ENCODE results near the gene TAF6.

TAF6 gene

DNA sequence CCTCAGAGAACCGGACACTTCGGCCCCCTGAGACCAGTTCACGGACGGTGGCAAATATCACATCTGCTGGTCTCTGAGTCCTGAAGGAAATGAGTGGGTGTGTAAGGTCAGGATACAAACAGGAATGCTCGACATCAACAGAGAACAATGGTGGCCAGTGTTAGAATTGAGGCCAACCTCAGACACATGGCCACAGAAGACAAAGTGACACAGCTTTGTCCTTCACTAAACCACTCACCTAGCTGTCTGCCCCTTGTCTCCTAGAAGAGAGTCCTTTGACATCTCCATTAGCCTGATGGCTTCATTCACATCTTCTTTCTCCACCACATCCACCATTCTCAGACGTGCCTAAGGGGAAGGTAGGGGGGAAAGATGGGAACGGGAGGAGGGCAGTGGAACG is 26.1 kb downstream of the TAF6 start:
- peak; percentile 41 for DNase-seq (ENCODE audit: low spot score)

DNA sequence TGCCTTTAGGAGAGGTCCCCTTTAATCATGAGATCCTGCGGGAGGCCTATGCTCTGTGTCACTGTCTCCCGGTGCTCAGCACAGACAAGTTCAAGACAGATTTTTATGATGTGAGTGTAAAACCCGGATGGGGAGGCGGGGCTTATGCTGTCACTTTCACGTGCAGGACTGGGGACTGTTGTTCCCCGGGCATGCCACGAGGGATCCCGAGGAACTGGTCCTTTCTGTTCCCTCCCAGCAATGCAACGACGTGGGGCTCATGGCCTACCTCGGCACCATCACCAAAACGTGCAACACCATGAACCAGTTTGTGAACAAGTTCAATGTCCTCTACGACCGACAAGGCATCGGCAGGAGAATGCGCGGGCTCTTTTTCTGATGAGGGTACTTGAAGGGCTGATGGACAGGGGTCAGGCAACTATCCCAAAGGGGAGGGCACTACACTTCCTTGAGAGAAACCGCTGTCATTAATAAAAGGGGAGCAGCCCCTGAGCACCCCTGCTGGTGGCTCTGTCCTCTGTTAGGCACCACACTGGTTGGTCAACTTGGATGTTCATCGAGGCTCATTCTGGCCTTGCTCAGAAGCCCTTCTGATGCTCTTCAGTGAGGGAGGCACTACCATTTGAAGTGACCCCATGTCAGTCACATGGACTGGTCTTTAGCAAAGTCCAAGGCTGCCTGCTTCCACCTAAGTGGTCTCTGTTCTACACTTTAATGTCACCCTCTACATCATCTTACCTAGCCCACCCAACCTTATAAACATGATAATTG is 27.6 kb downstream of the TAF6 start:
- DNase-seq (ENCODE audit: low spot score), result peak; percentile 71

DNA sequence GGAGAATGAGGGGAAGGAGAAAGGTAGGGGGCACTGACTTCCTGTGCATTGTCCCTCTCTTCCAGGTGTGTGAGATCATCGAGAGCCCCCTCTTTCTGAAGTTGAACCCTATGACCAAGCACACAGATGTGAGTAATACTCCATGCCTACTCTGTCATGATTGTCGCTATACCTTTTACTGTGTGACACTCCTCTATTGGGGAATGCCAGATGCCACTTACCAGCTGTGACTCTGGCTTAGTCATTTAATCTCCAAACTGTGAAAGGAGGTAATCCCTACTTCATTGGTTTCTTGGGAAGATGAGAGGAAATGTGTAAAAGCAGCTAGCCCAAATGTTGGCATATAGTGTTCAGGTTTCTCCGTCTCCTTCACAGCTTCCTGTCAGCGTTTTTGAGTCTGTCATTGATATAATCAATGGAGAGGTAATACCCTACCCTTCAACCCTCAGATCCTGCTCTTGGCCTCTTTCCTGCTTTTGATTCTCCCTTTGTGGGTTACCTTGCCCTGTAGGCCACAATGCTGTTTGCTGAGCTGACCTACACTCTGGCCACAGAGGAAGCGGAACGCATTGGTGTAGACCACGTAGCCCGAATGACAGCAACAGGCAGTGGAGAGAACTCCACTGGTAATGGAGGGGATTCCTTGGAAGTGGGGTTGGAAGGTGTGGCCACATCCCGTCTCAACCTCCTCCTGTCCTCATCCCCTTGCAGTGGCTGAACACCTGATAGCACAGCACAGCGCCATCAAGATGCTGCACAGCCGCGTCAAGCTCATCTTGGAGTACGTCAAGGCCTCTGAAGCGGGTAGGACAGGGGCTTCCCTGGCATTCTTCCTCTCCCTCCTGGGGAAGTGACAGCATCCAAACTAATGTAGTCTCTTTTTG is 28.4 kb downstream of the TAF6 start:
- DNase-seq (ENCODE audit: low spot score), result peak; percentile 47

DNA sequence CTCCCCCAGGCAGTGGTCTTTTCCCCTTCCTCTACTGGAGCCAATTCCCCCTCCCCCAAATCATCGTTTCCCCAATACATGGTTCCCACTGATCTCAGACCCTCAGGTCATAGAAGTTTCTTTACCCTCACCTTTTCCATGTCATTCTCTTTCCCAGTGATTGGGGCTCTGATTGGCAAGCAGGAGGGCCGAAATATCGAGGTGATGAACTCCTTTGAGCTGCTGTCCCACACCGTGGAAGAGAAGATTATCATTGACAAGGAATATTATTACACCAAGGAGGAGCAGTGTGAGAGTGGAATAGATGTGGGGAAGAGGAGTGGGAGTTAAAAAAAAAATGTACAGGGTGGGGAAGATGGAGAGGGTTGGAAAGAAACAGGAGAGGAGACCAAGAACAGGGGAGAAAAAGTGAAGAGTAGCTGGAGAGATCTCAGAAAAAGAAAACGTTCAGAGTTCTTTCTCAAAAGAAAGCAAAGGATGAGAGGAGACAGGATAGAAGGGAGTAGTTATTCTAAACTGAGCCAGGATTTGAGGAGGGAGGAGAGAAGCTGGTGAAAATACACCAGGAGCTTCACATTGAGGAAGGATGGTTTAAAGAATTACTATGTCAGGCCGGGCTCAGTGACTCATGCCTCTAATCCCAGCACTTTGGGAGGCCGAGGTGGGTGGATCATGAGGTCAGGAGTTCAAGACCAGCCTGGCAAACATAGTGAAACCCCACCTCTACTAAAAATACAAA is 29.5 kb downstream of the TAF6 start:
- DNase-seq (ENCODE audit: low spot score), result peak; percentile 35

GRCh38 chr7:100088621-100089457 is 30.3 kb downstream of the TAF6 start, which contains the start of gene COPS6:
Gene COPS6, plus strand, starts transcription at chr7:100088969. Its CDS starts 22 bp downstream, at chr7:100088991.
- DNase-seq (ENCODE audit: low spot score), result peak; percentile 81

DNA sequence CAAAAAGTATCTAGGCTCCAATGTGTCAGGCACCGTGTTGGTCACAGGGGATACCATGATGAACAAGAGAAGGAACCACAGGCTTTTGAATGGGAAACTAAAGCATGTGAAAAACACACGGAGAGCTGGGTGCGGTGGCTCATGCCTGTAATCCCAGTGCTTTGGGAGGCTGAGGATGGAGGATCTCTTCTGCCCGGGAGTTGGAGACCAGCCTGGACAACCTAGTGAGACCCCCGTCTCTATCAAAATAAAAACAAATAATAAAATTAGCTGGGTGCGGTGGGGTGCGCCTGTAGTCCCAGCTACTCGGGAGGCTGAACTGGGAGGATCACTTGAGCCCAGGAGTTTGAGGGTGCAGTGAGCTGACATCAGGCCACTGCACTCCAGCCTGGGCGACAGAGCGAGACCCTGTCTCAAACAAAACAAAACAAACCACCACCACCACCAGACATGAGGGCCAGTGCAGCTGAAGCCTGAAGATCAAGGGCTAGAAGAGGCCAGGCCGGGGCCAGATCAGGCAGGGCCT is 31.0 kb downstream of the TAF6 start:
- DNase-seq (ENCODE audit: low spot score), result peak; percentile 75

DNA sequence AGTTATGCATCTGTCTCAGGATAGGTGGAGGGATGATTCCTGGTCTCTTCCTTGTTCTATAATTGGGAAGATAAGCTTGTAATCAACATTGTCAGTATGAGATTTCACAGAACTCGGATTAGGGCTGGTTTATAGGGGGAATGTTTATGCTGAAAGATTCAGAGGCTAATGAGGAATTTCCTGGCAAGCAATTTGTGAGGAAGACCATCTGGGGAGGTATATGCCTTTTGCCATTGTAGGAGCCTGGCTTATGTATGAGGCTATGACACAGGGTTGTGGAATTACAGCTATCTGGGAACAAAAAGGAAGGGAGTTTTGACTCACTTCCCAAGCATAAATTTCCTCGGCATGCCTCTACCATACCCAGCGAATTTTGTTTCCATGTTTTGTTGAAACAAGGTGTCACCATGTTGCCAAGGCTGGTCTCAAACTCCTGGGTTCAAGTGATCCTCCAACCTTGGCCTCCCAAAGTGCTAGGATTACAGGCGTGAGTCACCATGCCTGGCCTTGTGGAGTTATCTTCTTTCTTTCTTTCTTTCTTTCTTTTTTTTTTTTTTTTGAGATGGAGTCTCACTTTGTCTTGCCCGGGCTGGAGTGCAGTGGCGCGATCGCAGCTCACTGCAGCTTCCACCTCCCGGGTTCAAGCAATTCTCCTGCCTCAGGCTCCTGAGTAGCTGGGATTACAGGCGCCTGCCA is 32.0 kb downstream of the TAF6 start:
- DNase-seq (ENCODE audit: low spot score), result no peak

GRCh38 chr7:100085515-100085914 is 33.6 kb downstream of the TAF6 start:
- no peak for DNase-seq (ENCODE audit: low spot score)

DNA sequence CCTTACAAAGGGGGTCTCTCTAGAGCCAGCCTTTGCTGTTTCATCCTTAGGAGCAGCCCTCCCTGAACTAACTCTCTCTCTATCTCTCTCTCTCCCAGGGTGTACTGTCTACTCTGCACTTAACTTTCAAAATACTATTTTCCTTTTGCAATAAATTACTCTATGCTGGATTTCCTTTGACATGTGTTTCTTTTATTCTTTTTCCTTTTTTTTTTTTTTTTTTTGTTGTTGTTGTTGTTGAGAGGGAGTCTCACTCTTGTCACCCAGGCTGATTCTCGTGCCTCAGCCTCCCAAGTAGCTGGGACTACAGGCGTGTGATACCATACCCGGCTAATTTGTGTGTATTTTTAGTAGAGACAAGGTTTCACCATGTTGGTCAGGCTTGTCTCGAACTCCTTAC is 36.2 kb downstream of the TAF6 start:
- DNase-seq (ENCODE audit: low spot score), result no peak

DNA sequence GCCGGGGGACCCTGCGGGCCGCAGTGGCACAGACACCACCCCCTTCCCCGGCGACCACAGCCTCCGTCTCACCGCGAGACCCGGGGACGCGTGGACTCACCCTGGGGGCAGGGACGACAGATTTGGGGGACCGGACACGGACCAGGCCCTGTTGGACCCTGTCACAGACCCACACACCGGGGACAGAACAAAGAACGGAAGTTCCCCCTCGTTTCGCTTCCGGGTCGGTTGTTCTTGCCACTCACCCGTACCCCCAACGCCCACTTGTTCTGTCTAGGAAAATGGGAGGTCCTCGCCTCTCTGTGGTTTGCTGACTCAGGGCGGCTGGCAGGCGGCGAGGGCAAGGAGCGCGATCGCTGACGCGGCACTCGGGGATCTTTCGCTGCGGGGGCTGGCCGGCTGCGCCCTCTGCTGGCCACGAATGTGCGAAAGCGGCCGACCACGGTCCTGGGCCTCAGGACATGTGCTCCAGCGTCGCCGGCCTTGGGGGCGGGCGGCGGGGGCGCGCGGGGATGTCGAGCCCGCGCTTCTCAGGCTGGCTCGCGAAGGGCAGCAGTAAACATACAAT is 37.5 kb downstream of the TAF6 start, which contains the start of gene ZNF3:
Gene ZNF3, minus strand, starts transcription at position 189 of the 568 bp plus-strand sequence. CDS start 4,366 bp downstream, outside the sequence.
- DNase-seq (ENCODE audit: low spot score), result peak; percentile 100

DNA sequence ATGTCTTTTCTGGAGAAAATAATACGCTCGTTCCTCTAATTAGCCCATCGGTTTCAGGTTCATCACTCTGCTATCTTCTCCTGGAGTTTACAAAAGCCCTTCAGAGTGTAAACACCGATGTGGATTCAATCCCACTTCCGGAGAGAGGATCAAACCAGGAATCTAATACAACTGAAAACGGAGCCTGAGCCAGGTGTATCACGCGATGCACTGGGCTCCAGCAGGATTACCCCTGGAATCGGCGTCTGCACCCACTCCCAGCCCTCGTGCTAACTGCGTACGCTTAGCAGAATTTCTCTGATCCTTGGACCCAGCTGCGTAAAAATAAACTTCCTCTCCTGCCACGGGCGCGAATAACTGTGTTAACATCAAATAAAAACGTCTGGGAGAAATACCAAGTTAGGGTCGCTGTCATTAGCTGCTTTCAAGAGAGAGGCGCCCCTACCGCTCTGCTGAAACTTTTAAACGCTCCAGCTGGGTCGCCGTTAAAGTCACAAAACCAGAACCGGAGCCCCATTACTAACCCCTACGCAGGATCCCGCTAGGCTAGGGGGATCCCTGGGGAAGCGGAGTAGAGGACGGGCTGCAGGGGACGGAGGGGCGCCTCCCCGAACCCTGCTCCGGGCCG is 38.1 kb downstream of the TAF6 start:
- DNase-seq (ENCODE audit: low spot score), result no peak

GRCh38 chr7:100079024-100079560 is 40.1 kb downstream of the TAF6 start:
- no peak for DNase-seq (ENCODE audit: low spot score)

DNA sequence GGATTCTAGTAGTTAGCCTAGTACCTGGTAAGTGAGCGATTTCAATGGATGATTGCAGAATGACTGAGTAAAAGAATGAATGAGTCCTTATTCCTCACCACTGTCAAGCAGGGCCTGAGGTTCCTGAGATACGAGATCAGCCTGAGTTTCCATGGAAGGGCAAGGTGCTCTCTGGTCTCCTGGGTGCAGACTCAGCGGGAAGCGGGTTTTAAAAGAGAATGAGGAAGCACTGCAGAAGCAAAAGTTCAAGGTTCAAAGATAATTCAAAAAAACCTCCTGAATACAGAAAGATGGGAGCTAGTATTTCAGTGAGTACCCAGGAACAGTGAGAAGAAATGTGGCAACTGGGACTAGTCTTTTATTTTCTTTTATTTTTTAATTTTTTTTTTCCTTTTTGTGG is 42.0 kb downstream of the TAF6 start:
- no peak for DNase-seq (ENCODE audit: low spot score)

DNA sequence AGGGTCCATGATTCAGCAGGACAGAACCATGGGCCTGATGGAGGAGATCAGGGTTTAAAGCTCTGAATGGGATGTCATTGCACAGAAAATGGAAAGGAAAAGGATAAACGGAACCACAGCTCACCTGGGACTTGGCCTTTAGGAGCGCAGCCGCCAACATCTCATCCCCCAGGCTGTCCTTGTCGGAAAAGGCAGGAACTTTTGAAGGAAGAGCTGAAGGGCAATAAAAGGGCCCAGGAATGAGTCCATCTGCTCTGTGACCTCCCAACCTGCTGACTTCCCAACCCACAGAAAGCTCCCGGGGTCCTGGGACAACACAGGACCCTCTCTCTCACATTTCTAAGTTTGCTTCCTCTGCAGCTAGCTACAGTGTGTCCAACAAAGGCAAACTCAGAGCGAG is 43.7 kb downstream of the TAF6 start:
- DNase-seq (ENCODE audit: low spot score), result no peak

DNA sequence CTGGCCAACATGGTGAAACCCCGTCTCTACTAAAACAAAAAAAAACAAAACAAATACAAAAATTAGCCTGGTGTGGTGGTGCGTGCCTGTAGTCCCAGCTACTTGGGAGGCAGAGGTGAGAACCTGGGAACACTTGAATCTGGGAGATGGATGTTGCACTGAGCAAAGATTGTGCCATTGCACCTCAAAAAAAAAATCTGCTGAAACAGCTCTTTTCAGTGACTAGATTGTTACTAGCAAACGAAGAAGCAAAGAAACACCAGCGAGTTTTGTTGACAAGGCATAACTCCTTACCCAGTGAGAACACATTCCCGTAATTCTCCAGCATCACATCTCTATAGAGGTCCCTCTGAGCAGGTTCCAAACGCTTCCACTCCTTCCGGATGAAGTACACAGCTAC is 44.3 kb downstream of the TAF6 start:
- no peak for DNase-seq (ENCODE audit: low spot score)

- no peak for DNase-seq (ENCODE audit: low spot score)
Observed at GRCh38 chr7:100072462-100072861, 46.7 kb downstream of the TAF6 start.

GRCh38 chr7:100071018-100071723 is 48.0 kb downstream of the TAF6 start:
- no peak for DNase-seq (ENCODE audit: low spot score)

- DNase-seq (ENCODE audit: low spot score), result no peak
Observed at GRCh38 chr7:100069991-100070390, 49.2 kb downstream of the TAF6 start.

GRCh38 chr7:100066953-100067352 is 52.2 kb downstream of the TAF6 start:
- DNase-seq (ENCODE audit: low spot score), result no peak

Data from NAMALWA (cell line).